ENCODE results near the gene NDUFV3.
"Not testable (repeated sequence)": the region's sequence is repeated elsewhere in the genome, so short reads cannot be mapped to it uniquely, and the experiment has no call there.

The NDUFV3 gene

DNA sequence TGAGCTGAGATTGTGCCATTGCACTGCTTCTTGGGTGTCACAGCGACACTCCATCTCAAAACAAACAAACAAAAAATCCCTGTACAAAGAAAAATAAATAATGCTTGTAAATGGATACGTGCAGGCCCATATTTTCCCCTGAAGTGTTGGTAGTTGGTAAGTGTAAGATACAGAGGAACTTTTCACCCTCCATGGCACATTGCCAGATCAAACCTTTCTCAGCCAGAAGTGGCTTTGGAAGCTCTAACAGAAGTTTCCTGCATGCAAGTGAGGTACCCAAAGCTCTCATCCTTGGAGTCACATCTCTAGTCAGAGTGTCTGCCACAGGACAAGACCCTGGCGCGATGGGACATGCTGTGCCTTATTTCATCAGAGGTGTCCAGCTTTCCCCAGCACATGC lies 7.3 kb downstream of the NDUFV3 start:
- DNase-seq (ENCODE audit: low read depth) = no peak

DNA sequence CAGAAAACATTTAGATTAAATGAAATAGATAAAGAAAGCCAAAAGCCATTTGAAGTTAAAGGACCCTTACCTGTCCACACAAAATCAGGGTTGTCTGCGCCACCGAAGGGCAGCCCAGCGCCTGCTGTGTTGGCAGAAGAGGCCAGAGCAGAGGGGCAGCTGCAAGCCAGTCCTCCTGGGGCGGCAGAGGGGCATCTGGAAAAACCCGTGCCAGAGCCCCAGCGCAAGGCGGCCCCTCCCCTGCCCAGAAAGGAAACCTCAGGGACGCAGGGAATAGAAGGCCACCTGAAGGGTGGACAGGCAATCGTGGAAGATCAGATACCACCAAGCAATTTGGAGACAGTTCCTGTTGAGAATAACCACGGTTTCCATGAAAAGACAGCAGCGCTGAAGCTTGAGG lies 10.7 kb downstream of the NDUFV3 start:
- DNase-seq (ENCODE audit: low read depth) = no peak

DNA sequence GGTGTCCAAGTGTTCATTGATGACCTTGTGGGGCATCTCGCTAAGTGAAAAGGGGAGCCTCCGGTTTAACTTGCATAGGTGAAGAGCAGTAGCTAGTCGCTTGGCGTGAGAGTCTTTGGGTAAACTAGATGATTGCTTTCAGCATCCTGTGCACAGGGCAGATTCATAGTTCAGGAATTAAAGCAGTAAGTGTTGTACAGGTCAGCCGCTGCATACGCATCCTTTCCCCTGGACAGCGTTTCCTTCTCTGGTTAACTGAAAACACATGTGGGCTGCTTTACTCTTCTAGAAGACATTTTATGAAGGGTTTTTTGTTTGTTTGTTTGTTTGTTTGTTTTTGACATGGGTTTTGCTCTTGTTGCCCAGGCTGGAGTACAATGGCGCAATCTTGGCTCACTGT lies 12.1 kb downstream of the NDUFV3 start:
- no peak for DNase-seq (ENCODE audit: low read depth)

DNA sequence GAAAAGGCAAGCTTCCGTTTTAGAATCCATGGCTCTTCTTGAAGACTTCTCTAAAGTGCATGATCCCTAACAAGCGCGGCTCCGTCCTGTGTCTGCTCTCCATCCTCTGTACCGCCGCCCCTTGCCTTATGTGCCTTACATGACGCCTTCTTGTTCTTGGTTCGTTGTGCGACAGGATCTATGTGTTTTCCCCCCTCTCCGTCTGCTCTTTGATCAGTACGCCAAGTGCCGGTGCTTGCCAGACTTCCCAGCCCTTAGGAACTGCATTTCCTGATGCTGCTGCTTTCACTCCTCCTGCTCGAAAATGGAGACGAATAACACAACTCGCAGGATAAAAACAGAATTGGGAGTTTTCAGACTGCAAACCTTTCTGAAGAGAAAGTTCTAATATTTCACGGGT lies 13.1 kb downstream of the NDUFV3 start:
- DNase-seq (ENCODE audit: low read depth) = no peak

DNA sequence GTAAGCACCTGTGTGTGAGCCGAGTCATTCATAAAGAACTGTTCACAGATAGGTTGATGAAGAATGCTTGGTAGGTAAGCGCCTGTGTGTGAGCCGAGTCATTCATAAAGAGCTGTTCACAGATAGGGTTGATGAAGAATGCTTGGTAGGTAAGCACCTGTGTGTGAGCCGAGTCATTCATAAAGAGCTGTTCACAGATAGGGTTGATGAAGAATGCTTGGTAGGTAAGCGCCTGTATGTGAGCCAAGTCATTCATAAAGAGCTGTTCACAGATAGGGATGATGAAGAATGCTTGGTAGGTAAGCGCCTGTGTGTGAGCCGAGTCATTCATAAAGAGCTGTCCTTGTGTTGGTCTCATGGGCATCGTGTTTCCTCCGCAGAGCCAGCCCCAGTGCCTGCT lies 15.4 kb downstream of the NDUFV3 start:
- not testable (repeated sequence) for DNase-seq (ENCODE audit: low read depth)

DNA sequence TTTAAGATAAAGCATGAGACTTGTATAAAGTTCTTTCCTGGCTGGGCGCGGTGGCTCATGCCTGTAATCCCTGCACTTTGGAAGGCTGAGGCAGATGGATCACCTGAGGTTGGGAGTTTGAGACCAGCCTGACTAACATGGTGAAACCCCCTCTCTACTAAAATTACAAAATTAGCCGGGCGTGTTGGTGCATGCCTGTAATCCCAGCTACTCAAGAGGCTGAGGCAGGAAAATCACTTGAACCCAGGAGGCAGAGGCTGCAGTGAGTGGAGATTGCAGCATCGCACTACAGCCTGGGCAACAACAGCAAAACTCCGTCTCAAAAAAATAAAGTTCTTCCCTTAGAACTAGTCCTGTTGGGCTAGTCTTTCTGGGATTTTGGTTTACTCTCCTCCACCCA lies 18.8 kb downstream of the NDUFV3 start:
- DNase-seq (ENCODE audit: low read depth) = not testable (repeated sequence)

DNA sequence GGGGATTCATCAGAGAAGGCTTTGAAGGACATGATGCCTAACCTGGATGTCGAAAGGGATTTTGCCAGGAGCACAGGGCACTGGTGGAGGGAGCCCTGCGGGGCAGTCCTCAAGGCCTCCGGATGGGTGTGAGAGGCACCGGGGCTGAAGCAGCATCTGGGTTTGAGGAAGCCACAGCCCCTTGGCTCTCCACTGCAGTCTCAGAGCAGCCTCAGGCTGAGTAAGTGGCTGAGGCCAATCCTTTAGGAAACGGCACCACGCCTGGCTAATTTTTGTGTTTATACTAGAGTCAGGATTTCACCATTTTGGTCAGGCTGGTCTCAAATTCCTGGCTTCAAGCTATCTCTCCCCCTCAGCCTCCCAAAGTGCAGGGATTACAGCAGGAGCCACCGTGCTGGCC lies 20.4 kb downstream of the NDUFV3 start:
- DNase-seq (ENCODE audit: low read depth) = no peak

DNA sequence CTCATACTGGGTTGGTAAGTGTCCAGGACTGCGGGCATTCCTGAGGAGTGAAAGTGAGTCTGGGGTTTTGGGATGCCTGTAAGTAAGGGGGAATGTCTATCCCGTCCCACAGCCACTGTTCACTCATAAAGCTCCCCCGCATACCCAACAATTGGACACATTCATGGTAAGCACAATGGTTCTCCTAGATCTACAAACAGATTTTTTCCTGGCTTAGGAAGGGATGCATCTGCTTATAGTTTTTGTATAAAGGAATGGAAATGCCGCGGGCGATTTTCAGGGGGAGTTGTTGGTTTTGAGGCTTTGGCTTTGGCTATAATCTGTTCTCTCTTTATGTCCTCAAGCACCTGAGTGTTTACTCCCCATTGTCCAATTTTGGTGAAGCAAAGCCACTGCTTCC lies 25.2 kb downstream of the NDUFV3 start:
- DNase-seq (ENCODE audit: low read depth) = no peak

DNA sequence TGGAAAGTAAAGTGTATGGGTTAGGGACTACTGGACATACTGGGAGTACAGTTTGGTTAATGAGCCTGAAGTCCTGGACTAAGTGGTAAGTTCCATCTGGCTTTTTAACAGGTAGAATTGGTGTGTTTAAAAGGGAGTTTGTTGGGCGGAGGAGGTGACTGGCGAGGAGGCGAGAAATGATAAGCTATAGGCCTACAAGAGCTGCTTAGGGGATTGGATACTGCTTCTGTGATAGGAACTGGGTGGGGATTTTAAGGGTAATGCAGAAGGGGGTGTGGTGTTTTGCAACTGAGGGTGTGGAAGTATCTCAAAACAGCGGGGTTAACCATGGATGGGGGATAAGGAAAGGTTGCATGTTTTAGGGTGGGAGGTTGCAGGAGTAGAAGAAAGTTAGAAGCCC lies 28.8 kb downstream of the NDUFV3 start:
- no peak for DNase-seq (ENCODE audit: low read depth)

DNA sequence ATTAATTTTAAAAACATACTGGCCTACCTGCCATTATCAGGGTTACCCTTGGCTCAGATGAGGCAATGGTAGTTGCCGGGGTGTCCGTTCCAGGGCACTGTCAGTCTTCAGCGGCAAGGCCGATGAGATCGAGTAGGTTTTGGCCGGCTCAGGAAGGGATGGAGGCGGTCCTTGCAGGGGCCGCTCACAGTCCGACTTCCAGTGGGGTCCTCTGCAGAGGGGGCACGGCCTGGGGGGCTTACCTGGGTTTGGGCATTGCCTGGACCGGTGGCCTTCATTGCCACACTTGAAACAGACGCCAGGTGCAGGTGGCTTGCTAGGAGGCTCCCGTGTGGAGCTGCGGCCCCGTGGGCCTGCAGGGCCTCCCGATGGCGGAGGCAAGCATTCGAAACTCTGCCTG lies 29.8 kb downstream of the NDUFV3 start:
- DNase-seq (ENCODE audit: low read depth) = no peak

DNA sequence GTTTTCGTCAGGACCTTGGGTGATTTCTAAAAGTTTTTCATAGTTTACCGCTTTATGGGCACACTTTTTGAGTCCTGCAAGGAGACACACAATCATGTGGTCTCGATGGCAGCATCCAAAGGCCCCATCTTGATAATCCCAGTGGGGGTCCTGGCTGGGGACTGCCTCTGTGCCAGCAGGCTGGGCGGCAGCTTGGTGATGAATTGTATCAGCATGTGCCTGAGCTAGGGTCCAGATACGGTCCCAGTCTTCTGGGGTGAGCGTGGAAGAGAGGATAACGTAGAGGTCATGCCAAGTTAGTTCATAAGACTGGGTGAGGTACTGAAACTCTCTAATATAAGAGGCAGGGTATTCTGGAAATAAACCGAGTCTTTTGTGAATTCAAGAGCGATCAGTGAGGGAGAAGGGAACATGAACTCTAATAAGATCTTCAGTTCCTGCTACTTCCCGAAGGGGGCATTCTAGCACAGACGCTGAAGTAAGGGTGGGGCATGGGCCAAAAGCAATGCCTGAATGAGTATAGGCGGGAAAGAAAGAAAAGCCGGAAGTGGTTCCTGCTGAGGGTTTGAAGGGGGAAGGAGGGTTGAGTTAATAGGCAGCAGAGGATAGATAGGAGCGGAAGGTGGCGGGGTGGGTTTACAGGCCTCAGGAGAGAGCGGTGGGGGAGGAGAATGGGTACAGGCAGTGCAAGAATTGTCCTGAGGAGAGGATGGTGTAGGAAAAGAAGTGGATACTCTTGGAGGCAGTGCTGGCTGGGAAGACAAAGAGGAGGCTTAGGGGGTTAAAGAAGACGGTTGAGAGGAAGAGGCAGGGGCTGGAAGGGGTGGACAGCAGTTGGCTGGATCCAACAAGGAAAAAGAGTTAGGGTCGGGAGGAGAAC lies 30.7 kb downstream of the NDUFV3 start:
- peak; percentile 27 for DNase-seq (ENCODE audit: low read depth)

DNA sequence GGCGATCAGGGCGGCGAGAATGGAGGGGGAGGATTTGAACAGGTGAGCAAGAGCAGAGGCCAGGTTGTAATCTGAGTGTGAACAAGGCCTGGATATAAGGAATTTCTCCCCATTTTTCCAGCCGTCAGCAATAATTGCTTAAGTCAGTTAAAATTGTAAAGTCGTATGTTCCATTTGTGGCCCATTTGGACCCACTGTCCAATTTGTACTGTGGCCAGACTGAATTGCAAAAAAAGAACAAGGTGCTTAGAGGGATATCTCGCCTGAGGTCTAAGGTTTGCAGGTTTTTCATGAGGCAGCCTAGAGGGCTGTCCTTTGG lies 31.3 kb downstream of the NDUFV3 start:
- DNase-seq (ENCODE audit: low read depth) = no peak

DNA sequence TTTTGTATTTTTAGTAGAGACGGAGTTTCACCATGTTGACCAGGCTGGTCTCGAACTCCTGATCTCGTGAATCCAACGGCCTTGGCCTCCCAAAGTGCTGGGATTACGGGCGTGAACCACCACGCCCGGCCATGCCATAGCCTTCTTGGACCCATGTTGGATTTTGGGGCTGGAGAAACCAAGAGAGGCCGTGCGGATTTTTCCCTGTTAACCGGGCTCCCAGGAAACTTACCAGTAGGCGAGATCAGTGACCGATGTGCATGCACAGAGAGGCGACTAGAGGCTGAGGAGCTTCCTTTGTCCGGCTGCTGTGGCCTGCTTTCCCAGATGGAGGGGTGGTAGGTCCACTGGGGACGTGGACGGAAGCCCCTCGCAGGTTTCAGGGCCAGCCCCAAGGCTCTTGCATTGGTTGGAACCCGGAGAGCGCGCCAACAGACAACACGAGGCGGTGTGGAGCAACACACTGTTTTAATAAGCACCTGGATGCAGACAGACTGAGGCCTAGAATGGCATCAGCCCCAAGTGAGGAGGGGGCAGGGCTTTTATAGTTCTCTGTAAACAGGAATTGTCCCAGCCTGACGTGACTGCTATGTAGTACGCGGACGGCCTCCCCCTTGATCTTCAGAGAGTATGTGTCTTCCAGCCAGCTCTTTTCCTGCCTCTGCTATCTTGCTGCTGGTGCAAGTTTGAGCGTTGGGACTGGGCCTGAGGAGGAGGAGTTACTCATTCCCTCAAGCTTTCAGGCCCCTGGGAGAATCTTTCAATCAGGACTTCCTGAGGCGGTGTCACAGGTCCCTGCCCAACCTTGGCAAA lies 32.2 kb downstream of the NDUFV3 start, which contains the start of gene ERVH48-1:
TSS of gene ERVH48-1 (minus strand) at position 517 of the 813 bp plus-strand sequence. CDS start 6,624 bp downstream, outside the sequence.
- DNase-seq (ENCODE audit: low read depth) = no peak

DNA sequence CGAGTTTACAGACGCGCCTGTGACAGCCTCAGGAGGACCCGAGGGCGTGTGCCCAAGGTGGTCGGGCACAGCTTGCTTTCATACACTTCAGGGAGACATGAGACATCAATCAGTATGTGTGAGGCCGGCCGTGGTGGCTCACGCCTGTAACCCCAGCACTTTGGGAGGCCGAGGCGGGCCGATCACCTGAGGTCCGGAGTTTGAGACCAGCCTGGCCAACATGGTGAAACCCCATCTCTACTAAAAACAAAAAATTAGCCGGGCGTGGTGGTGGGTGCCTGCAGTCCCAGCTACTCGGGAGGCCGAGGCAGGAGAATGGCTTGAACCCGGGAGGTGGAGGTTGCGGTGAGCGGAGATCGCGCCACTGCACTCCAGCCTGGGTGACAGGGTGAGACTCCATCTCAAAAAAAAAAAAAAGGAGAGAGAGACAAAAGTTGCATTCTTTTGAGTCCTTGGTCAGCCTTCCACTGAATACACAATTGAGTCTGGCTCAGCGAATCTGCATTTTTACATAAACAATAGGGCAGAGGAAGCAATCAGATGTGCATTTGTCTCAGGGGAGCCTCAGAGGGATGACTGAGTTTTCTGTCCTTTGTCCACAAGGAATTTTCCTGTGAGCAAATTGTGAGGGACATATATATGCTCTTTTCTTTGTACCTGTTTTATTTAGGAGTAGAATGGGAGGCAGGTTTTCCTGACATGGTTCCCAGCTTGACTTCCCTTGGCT lies 34.5 kb downstream of the NDUFV3 start:
- DNase-seq (ENCODE audit: low read depth) = not testable (repeated sequence)

DNA sequence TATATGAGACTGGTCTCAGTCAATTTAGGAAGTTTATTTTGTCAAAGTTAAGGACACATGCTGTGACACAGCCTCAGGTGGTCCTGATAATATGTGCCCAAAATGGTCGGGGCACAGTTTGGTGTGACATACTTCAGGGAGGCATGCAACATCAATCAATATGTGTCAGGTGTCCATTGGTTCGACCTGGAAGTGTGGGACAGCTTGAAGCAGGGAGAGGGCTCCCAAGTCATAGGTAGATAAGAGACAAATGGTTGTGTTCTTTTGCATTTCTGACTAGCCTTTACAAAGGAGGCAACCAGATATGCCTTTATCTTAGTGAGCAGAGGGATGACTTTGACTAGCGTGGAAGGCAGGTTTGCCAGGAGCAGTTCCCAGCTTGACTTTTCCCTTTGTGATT lies 36.9 kb downstream of the NDUFV3 start:
- DNase-seq (ENCODE audit: low read depth) = no peak

DNA sequence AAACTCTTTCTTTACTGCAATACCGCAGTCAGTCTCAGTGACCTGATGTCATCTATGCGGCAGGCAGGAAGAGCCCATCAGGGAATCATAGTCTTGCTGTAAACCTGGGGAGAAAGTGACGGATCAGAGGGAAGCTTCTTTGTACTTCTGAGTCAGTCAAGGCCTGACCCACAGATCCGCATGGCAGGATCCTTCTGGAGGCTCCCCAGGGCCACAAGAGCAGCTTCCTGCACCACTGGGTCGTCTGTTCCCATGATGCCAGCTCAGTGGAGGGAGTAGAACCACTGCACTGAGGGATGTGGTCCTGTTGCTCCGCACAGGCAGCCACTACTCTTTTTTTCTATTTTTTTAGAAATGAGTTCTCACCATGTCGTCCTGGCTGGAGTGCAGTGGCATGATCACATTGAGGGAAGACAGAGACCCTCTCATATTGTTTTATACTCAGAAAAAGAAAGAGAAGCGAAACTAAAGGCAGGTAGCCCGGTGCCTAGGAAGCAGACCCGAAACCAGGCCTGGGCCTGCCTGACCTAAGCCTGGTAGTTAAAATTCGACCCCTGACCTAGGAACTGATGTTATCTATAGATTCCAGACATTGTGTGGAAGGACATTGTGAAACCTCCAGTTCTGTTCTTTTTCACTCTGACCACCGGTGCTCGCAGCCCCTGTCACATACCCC lies 38.6 kb downstream of the NDUFV3 start:
- no peak for DNase-seq (ENCODE audit: low read depth)

DNA sequence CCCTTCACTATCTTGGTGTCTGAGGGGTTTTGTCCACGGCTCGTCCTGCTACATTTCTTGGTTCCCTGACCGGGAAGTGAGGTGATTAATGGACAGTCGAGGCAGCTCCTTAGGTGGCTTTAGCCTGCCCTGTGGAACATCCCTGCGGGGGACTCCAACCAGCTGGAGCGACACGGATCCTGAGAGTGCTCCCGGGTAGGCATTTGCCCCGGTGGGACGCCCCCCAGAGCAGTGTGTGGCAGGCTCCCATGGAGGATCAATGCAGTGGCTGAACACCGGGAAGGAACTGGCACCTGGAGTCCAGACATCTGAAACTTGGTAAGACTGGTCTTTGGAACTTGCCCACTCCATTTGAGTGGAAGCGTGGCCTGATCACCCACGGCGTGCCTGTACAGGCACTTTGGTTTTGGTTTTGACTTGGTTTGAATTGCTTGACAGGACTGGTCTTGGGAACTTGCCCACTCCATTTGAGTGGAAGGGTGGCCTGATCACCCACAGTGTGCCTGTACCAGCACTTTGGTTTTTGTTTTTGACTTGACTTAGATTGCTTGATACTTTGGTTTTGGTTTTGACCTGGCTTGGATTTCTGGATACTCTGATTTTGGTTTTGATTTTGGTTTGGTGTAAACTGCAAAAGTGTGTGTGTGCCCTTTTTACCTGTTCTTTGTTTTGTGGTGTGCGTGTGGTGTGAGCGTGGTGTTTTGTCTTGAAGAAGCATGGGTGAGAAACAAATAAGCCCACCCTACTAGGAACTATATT lies 39.4 kb downstream of the NDUFV3 start:
- DNase-seq (ENCODE audit: low read depth) = not testable (repeated sequence)

DNA sequence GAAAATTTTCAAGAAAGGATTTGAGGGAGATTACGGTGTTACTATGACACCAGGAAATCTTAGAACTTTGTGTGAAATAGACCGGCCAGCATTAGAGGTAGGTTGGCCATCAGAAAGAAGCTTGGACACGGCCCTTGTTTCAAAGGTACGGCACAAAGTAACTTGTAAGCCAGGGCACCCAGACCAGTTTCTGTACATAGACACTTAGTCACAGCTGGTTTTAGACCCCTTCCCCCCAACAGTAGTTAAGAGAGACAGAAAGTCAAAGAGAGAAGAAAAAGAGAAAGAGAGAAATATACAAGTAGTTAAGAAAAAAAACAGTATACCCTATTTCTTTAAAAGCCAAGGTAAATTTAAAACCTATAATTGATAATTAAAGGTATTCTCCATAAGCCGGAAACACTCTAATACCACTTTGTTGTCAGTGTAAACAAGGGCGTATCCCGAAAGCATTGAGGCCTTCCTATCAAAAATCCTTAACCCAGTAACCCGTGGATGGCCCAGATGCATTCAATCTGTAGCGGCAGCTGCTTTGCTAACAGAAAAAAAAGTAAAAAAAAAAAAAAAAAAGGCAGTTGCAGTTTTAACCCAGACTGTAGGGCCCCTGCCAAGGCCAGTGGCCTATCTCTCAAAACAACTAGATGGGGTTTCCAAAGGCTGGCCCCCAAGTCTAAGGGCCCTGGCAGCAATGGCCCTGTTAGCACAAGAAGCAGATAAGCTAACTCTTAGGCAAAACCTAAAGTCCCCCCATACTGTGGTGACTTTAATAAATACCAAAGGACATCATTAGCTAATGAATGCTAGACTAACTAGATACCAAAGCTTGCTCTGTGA lies 40.2 kb downstream of the NDUFV3 start:
- not testable (repeated sequence) for DNase-seq (ENCODE audit: low read depth)

DNA sequence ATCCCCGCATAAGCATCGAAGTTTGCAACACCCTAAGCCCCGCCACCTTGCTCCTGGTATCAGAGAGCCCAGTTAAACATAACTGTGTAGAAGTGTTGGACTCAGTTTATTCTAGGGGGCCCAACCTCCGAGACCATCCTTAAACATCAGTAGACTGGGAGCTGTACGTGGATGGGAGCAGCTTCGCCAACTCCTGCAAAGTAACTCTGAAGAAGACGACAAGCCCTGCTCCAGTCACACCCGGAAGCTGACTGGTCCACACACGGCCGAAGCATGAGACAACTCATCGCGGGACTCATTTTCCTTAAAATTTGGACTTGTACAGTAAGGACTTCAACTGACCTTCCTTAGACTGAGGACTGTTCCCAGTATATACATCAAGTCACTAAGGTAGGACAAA lies 40.9 kb downstream of the NDUFV3 start:
- DNase-seq (ENCODE audit: low read depth) = not testable (repeated sequence)

DNA sequence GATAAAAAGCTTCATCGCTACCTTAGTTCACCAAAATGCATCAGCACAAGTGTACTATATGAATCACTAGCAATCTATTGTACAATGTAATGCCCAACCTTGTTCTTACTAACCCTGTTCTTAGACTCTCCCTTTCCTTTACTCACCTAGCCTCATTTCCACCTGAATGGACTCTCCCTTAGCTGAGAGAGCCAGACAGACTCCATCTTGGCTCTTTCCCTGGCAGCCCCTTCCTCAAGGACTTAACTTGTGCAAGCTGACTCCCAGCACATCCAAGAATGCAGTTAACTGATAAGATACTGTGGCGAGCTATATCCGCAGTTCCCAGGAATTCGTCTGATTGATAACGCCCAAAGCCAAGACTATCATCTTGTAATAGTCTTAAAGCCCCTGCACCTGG lies 43.3 kb downstream of the NDUFV3 start:
- DNase-seq (ENCODE audit: low read depth) = not testable (repeated sequence)

All from stimulated activated CD8-positive, alpha-beta memory T cell treated with anti-CD3 and anti-CD28 coated beads, Interleukin-15, amount 100 ng/mL, for 1 hour (primary cell).